CD4-positive, alpha-beta T cell treated with Interleukin-17A for 4 hours (primary cell): ENCODE measurements around the gene NSUN7.
"Not testable (repeated sequence)": the region's sequence is repeated elsewhere in the genome, so short reads cannot be mapped to it uniquely, and the experiment has no call there.

ENCODE experiments used
- DNase-seq: peaks from one replicate; pipeline ENCODE4 v3.0.0-alpha.2; 2020; ENCODE audit warnings: mixed read lengths

NSUN7 gene

DNA sequence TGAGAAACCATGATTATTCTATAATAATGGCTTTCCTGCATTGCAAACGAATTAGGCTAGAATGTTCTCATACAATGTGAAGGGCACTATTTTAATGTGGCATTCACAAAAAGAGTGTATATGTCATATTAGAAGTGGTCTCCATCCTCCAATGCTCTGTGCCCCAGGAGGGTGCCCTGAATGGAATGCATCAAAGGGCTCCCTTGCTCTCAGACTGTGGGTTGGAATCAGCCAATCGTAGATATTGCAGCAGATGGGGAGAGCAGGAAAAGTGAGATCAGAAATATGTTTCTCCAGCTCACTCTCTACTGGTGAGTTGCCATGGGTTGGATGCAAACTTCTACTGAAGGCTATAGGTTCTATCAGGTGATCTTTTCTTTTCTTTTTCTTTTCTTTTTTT is 11.9 kb upstream of the NSUN7 start:
- DNase-seq, result no peak

DNA sequence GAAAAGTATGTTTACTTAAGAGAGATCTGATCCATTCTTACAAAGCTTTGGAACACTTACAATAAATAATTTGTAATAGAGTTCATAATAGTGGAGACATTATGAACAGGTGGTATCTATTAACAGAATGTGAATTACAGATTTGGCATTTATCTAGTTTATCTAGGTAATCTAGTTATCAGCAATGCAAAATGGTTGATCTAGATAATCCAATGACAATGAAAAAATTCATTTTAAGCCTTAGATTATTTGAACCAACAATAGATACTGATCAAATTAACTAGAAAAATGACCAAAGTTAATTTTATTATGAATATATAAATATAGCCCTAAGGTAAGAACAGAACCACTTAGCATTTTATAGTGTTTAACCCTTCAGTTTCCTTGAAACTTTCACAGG is 10.4 kb upstream of the NSUN7 start:
- DNase-seq, result no peak

DNA sequence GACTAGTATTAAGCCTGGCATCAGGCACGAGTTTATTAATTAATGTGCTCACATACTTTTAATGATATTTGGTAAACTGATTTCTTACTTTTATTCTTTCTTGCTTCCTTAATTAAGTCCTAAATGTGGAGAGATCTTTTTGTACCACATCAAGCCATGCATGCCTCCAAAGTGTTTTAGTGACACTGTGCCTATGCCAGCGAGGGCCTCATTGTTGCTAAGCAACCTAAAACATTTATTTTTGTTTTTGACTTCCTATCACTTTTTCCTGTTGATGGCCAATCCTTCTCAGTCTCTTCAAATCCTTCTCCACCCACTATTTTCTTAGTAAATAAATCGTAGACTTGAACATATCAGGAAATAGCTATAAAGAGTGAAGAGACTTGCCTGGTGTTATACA is 5.5 kb upstream of the NSUN7 start:
- DNase-seq, result no peak

DNA sequence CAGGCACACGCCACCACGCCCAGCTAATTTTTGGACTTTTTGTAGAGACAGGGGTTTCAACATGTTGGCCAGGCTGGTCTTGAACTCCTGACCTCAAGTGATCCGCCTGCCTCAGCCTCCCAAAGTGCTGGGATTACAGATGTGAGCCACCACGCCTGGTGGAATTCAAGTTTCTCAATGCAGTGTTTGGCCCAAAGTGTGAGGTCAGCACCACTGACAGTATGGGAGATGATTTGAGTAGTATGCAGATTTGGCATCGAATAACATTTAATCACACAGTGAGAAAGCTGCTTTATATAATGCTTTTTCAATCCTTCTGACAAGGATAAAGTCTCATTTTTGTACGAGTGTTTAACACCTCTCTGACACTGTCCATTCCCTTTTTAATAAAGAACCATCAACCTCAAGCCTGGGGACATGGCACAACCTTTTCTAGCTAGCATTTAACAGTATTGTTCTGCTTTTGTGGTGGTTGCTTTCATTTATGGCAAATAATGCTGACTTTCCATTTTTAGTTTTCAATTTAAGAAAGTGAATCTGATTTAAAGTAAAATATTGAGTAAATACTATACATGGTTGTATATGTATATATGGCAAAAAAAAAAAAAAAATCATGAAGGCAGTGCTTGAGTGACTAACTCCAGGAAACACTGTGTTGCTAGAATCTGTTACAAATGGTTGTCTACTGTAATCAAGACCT is 4.3 kb upstream of the NSUN7 start:
- DNase-seq, result no peak

DNA sequence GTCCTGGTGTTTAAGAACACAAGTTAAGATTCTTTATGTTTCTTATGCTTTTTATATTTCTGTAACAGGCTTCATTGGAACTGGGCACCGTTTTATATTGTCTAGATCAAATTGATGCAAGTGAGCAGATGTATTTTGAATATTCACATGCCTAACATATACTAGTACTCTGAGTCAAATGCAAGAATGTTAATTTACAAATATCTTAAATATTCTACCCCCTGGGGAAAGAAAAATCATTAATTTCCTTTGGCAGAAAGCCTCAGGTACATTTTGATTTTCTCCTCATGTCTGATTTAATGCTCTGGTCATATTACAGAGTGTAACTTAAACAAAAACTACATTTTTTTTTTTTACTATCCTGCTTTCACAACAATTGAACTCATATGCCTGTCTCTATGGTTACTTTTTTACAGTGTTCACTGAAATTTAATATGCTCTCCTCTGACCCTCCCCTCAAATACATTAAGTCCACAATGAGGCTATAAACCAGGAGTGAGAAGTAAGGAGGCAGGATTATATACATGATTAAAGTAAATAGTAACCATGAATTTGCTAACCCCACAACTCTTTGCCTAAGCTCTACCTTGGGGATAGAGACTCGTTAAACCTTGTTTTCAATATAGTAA is 2.4 kb upstream of the NSUN7 start:
- no peak for DNase-seq

DNA sequence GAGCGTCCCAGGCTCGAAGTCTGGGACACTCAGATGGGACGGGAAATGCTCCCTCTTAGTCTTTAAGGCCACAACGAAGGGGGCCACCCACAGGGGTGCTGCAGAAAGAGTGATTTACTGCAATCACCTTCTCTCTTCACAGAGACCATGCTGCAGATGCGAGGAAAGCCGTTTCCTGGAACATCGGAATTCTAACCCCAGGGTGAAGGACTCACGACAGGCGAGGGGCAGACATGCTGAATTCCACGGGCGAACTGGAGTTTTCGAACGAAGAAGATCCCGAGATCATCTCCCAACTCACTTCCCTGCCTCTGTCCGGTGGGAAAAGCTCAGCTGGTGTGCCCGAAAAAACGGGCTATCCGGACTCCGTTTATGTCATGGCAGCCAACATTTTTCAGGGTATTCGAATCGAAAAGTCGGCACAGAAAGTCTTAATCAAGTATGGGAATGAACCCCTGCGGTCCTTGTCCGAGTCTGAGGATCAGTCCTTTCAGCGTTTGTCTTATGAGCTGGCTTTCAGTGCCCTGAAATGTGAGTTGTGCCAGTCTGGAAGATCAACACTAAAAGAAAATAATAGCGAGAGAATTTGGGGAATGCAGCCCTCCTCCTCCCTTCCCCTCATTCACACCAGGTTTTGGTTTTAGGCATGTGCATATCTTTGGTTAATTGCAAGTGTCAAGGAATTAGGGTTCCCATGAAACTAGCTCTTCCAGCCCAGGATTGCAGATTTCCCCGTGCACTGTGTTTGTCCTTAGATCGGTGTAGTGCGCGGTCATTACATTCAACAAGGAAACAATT is 905 bp downstream of the NSUN7 start:
- DNase-seq, result no peak

DNA sequence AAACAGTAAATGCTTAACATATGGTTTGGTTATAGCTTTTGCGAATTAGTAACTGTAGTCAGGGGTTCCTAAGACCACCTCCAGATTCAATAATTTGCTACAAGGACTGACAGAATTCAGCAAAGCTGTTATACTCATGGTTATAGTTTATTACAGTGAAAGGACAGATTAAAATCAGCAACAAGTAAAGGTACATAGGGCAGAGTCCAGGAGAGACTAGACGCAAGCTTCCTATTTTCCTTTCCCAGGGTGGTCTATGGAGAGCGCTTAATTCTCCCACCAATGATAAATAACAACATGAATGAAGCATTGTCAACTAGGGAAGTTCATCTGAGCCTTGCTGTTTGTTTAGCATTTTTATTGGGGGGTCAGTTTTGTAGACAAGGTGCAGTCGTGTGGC is 5.9 kb downstream of the NSUN7 start:
- no peak for DNase-seq

DNA sequence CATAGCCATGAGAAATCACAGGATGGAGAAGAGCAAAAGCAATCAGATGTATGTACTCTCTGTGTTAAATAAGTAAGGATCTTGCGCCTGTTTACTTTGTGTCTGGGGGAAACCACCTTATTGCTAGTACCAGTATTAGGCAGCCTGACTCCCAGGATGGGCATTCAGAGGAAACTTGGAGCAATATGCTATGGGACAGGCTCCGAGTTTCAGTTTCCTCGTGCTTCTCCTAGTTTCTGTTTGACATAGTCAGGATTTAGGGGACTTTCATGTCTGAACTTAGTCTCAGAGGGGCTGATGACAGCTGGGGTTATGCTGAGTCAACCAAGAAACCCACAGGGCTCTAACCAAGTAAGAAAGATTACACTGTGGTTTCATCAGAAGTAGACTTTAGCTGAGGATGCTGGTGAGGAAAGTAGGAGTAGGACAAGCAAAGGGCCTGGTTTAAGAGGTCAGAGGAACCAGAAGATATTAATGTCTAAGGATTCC is 13.5 kb downstream of the NSUN7 start:
- no peak for DNase-seq

DNA sequence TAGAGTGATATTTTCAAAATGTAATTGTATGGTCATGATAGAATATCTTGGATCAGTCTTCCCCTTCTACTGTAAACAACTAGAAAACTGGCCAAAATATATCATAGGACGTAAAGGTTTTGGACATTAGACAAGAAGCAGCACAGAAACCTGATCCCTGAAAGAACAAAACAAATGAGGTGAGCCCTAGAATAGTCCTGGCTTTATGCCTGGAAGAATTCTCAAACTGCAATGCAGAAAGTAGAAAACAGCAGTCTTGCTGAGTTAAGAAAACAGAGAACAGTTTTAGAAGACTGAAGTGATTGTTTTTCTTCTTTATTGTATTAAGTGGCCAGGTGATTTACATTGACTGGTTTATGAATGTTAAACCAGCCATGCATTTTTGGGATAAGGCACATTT is 19.5 kb downstream of the NSUN7 start:
- no peak for DNase-seq

DNA sequence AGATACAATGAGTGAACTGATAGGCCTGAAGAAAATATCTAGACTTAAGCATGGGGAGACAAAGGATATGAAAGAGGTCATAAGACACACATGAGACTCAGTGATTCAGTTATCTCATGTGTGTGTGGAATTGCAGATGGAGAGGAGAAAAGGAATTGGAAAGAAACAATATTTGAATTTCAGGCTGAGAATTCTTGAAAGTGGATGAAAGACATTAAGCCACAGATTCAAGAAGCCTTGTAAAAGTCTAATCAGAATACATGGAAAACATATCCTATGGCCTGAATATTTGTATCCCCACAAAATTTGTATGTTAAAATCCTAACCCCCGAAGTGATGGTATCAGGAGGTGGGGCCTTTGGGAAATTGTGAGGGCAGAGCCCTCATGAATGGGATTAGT is 28.3 kb downstream of the NSUN7 start:
- DNase-seq, result no peak

DNA sequence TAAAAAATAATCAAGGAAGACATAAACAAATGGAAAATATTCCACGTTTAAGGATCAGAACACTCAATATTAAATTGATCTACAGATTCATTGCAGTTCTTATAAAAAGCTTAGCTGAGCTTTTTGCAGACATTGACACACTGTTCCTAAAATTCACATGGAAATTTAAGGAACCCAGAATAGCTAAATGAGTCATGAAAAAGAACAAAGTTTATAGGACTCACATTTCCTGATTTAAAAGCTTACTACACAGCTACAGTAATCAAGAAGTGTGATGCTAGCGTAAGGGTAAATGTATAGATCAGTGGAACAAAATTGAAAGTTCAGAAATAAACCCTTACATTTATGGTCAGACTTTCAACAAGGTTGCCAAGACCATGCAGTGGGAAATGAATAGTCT is 33.1 kb downstream of the NSUN7 start:
- no peak for DNase-seq

DNA sequence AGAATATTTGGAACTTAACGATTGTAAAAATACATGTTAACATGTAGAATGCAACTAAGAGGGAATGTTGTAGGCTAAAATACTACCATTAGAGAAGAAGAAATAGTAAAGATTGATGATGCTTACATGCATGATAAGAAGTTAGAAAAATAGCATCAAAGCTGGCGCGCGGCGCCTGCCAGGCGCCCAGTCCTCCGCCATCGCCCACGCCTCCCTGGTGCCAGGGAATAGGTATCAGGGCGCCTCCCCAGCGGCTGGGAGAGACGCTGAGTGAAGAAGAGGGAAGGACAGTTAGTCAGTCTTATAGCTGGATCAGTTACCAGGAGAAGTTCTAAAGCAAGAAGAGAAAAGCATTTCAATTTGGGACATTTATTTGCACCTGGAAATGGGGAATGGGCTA is 36.0 kb downstream of the NSUN7 start:
- DNase-seq, result no peak

DNA sequence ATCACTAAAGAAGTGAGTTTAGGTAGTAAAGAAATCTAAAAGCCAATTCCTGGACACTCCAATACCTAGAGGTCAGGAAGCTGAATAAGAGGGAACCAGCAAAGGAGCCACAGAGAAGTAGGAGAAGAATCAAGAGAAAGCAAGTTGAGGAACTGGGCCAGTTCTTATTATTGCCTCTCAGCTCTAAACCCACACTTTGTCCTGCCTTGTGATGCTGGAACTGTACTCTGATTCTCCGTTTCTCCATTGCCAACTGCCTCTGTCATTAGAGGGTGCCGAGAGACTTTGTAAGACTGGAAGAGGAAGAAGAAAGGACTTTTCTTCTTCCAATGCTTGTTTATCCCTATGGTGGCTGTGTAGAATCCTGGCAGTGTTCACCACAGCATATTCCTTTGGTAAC is 38.6 kb downstream of the NSUN7 start:
- no peak for DNase-seq

DNA sequence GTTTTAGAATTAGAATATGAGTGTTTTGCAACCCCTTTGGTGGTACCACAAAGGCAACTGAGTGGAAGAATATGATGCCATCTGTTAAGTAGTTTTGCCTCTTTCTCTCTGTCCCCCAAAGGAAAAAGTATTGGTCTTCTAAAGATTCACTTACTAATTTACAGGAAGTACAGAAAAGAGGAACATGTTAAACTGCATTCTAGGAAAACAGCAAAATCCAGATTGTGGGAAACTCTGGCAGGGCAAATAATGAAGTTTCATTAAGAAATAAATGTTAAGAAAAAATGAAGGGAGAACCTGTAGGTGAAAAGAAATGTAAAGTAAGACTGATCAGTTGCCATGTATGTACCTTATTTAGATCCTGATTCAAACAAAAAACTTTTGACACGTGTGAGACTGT is 39.3 kb downstream of the NSUN7 start:
- DNase-seq, result no peak

DNA sequence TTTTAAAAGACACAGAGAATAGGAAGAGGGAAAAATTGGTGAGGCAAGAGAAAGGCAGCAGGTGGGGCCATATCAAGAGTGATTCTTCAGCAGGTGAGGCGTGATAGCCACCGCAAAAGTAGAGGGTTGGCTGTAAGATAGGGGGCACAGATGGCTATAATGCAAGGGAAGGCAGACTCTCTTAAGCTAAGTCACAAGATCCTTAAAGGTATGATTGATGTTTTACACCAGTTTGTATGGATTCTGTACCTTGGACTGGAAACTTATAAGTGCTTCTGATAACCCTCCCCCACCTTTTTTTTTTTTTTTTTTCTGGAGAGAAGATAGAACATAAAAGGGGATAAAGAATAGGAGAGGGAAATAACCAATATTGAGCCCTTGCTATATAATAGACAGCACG is 40.0 kb downstream of the NSUN7 start:
- DNase-seq, result no peak

DNA sequence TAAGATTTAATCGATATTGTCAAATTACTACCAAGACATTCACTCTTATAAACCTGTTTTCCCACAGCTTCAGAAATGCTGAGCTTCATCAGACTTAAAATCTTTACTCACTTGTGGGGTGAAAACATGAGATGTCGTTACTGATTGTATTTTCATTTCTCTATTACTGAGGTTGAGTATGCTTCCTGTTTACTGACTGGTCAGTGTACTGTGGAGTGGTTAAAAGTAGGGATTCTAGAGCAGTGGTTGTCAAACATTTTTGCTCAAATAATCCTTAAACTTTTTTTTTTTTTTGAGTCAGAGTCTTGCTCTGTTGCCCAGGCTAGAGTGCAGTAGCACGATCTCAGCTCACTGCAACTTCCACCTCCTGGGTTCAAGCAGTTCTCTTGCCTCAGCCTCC is 50.3 kb downstream of the NSUN7 start:
- DNase-seq, result no peak

DNA sequence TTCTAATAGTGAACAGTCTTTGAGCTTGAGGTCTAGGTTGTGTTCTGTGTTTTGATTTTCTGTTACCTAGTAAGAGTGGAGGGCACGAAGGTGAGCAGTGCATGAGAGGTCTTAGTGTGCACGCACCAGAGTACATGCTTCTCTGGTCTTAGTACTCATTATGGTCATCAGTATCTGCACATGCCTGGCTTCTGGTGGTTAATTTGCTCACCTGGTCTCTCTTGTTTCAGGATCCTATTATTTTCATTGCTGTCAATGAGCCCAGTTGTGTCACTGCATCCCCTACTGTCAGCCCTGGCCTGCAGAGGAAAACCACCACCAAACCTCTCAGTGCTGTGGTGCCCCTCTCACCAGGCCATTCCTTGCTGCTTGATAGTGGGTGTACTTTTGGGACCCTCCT is 54.8 kb downstream of the NSUN7 start:
- no peak for DNase-seq

DNA sequence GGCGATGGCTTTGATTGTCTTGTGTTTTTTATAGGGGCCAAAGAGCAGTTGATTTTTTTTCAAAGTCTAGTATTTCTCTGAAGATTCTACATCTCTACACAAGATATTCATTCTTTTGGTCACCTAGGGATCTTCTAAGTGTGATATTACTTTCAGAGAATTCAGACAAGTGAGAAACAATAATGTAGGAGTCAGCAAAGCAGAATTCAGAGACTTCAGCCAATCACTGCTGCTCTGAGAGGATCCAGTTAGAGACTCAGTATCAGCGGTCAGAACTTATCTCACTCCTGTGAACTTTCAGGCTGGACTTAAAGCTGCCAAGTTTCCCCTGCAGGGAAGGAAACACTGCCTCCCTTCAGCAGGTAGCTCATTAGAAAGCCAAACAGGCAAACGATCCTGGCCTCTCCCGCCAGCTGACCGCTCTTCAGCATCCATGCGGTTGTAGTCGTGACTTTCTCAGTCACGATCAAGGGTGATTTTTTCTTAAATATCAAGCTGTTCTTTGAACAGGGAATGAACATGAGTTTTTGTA is 59.2 kb downstream of the NSUN7 start:
- no peak for DNase-seq

DNA sequence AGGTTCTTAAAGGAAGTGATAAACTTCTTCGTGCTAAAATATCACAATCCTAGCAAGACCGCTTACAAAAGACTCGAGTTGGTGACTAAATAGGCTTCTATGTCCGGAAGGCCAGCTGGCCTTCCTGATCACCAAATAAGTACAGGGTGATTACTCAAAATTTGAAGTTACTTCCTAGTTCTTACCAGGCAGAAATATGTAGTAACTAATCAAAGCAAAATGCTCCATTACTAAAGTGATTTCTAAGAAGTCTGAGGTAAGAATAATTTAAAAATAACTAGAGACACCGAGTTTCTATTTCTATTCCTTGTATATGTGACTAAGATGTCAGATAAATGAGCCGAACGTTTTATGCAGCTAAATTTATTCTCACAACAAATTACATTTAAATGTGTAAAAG is 62.2 kb downstream of the NSUN7 start:
- no peak for DNase-seq

DNA sequence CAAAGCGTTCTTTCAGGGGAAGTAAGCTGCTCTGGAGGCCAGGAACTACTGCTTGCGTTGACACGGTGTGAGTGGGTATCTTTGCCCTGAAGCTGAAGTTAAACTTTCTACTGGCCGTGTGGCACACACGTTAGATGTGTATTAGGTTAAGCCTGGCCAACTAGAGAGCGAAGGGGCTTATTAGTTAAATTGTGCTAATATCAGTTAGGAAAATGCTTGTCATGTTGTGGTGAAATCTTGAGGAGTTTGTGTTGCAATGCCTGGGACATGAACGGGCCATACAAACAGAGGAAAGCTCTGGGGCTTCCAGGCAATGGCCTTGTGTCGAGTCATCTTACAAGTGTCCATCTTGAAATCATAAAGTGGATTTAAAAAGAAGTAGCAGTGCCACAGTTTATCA is 62.6 kb downstream of the NSUN7 start:
- no peak for DNase-seq

DNA sequence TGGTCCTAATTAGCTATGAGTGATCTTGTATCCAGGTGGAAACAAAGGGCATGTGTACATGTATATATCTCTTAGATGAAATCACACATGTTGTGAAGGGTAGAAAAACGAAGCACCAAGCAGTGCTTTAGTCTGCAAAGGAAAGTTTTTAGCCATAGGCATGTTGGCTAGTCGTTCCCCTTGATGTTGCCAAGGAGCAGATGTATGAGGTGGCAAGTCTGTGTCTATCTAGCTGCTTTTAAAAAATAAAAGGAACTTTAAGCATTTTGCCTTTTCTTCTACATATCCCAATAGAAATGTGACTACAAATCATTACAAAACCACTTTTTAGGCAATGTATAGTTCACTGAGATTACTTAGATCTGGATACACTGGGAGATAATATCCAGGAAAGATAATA is 63.1 kb downstream of the NSUN7 start:
- no peak for DNase-seq

DNA sequence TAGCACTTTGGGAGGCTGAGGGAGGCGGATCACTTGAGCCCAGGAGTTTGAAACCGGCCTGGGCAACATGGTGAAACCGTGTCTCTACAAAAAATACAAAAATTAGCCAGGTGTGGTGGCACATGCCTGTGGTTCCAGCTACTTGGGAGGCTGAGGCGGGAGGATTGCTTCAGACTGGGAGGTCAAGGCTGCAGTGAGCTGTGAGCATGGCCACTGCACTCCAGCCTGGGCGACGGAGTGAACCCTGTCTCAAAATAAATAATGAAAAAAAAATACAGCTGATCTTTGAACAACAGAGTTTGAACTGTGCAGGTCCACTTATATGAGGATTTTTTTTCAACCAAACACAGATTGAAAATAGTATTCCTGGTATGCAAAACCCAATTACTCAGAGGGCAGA is 67.4 kb downstream of the NSUN7 start:
- DNase-seq, result not testable (repeated sequence)

DNA sequence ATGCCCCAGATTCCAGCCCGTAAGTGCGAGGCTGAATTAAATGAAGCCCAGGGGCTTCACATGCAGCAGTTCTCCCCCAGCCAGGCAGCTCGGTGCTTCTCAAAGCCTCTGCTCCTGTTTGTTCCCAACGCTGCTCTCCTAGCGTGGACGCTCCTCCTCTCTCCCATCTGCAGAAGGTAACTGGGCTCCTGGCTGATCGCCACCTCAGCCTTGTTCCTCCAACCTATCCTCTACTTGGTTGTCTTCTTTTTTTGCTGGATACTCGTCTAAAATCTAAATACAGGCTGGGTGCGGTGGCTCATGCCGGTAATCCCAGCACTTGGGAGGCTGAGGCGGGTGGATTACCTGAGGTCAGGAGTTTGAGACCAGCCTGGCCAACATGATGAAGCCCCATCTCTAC is 70.3 kb downstream of the NSUN7 start:
- DNase-seq, result no peak
